GM12875 (cell line): ENCODE results near the gene PEX14.

Source experiments
- H3K4me3 ChIP-seq: one replicate; pipeline ENCODE4 v1.5.1; 2011; ENCODE audit warnings: low read depth, low read length, control low read depth
- CTCF ChIP-seq: IDR thresholded peaks from 2 replicates; pipeline ENCODE4 v1.5.1; 2011; ENCODE audit warnings: low read depth, mild to moderate bottlenecking, control low read depth, inconsistent platforms, low read length, moderate library complexity, borderline replicate concordance; ENCODE audit not compliant: insufficient read depth

Gene PEX14

GRCh38 chr1:10634075-10634427 lies 159.3 kb downstream of the PEX14 start:
- TF ChIP-seq CTCF: no peak
- H3K4me3 ChIP-seq: no peak overlapping the region

GRCh38 chr1:10634428-10635084 lies 159.8 kb downstream of the PEX14 start:
- no peak for TF ChIP-seq CTCF
- no peak overlapping the region for H3K4me3 ChIP-seq

GRCh38 chr1:10635085-10635896 lies 160.5 kb downstream of the PEX14 start:
- no peak overlapping the region for H3K4me3 ChIP-seq
- no peak for TF ChIP-seq CTCF

GRCh38 chr1:10635992-10636391 lies 161.2 kb downstream of the PEX14 start:
- TF ChIP-seq CTCF: no peak
- H3K4me3 ChIP-seq: no peak overlapping the region

GRCh38 chr1:10637400-10637799 lies 162.7 kb downstream of the PEX14 start:
- TF ChIP-seq CTCF: no peak
- no peak overlapping the region for H3K4me3 ChIP-seq

- no peak overlapping the region for H3K4me3 ChIP-seq
- no peak for TF ChIP-seq CTCF
These were observed 163.2 kb downstream of the PEX14 start for GRCh38 chr1:10637834-10638558.
